Measurements from ENCODE around the gene CSAD.
A peak's percentile ranks its signal among the peaks of the same experiment; 100 is the strongest.

DNA sequence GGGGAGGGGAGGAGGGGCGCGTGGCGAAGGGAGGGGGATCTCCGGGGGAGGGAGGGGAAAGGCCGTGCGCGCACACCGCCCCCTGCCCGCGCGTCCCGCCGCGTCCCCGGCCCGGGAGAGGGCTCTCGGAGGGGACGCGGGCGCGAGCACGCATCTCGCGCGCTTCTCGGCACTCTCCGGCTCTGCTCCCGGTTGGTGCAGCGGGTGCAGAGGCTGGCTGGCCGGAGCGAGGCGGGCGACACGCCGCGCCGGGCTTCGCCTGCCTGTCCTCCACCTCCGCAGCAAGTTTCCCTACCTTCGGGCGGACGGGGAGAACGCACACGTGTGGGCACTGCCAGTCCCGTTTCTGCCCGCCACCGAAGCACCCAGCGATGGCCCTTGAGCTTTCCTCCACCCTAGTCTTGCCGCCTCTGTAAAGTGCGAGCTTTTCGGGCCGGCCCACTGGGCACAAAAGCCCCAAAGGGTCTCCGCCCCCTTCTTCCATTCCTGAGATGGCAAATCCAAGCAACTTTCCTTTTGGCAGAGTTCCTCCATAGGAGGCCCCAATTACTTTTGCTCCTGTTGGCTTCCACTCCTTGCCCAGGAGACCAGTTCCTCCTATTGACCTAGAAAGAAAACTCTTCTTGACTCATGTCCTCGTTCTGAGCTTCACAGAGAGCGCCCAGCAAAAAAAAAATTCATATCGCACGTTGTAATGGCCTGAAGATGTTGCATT is 363 bp upstream of the CSAD start:
- TF ChIP-seq, protein P1, sequence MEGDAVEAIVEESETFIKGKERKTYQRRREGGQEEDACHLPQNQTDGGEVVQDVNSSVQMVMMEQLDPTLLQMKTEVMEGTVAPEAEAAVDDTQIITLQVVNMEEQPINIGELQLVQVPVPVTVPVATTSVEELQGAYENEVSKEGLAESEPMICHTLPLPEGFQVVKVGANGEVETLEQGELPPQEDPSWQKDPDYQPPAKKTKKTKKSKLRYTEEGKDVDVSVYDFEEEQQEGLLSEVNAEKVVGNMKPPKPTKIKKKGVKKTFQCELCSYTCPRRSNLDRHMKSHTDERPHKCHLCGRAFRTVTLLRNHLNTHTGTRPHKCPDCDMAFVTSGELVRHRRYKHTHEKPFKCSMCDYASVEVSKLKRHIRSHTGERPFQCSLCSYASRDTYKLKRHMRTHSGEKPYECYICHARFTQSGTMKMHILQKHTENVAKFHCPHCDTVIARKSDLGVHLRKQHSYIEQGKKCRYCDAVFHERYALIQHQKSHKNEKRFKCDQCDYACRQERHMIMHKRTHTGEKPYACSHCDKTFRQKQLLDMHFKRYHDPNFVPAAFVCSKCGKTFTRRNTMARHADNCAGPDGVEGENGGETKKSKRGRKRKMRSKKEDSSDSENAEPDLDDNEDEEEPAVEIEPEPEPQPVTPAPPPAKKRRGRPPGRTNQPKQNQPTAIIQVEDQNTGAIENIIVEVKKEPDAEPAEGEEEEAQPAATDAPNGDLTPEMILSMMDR (IDR thresholded peaks at IDR 0.05): peak in 2 of 12 donors; percentile 27 to 49
- TF ChIP-seq POLR2A (IDR thresholded peaks at IDR 0.05): no peak
